Right kidney (tissue), 1 donor: ENCODE results near the gene GPR78.

Experiments used
- DNase-seq: peaks from one replicate; pipeline ENCODE4 v3.0.0-alpha.2; 2016

The GPR78 gene

GRCh38 chr4:8547108-8547911 lies 32.9 kb upstream of the GPR78 start:
- DNase-seq: no peak

GRCh38 chr4:8547912-8548730 lies 32.1 kb upstream of the GPR78 start:
- no peak for DNase-seq

GRCh38 chr4:8548731-8549351 lies 31.4 kb upstream of the GPR78 start:
- no peak for DNase-seq

GRCh38 chr4:8549352-8549931 lies 30.8 kb upstream of the GPR78 start:
- DNase-seq: no peak

GRCh38 chr4:8550691-8551090 lies 29.5 kb upstream of the GPR78 start:
- no peak for DNase-seq

GRCh38 chr4:8552024-8552423 lies 28.2 kb upstream of the GPR78 start:
- no peak for DNase-seq

GRCh38 chr4:8552581-8553205 lies 27.5 kb upstream of the GPR78 start:
- no peak for DNase-seq

- no peak for DNase-seq
These were observed 27.0 kb upstream of the GPR78 start for GRCh38 chr4:8553216-8553615.

GRCh38 chr4:8553991-8554405 lies 26.2 kb upstream of the GPR78 start:
- no peak for DNase-seq

GRCh38 chr4:8554555-8555100 lies 25.6 kb upstream of the GPR78 start:
- no peak for DNase-seq

- DNase-seq: no peak
These were observed 24.5 kb upstream of the GPR78 start for GRCh38 chr4:8555716-8556115.

GRCh38 chr4:8556341-8557150 lies 23.6 kb upstream of the GPR78 start:
- DNase-seq: no peak

GRCh38 chr4:8557151-8558076 lies 22.8 kb upstream of the GPR78 start:
- DNase-seq: no peak

- no peak for DNase-seq
These were observed 21.9 kb upstream of the GPR78 start for GRCh38 chr4:8558080-8558960.

GRCh38 chr4:8559011-8559410 lies 21.2 kb upstream of the GPR78 start:
- no peak for DNase-seq

GRCh38 chr4:8559524-8560264 lies 20.5 kb upstream of the GPR78 start:
- no peak for DNase-seq

- DNase-seq: no peak
These were observed 19.7 kb upstream of the GPR78 start for GRCh38 chr4:8560265-8561047.
